HL-60 (cell line): ENCODE data around the gene RAB13.

ENCODE experiments used
- CTCF ChIP-seq: IDR thresholded peaks from one replicate; pipeline ENCODE4 v1.5.1; 2011; ENCODE audit warnings: low read length, control low read depth, inconsistent platforms; ENCODE audit not compliant: insufficient read depth
- POLR2AphosphoS5 ChIP-seq: IDR thresholded peaks from 2 replicates; pipeline ENCODE4 v1.6.1; 2012; ENCODE audit warnings: low read depth
- TF ChIP-seq, protein P1 (sequence below): IDR thresholded peaks from 2 replicates; pipeline ENCODE4 v1.6.1; 2012; ENCODE audit warnings: low read depth; ENCODE audit not compliant: insufficient replicate concordance

- TF ChIP-seq CTCF (no peak), POLR2AphosphoS5 (no peak)
- TF ChIP-seq, protein P1, sequence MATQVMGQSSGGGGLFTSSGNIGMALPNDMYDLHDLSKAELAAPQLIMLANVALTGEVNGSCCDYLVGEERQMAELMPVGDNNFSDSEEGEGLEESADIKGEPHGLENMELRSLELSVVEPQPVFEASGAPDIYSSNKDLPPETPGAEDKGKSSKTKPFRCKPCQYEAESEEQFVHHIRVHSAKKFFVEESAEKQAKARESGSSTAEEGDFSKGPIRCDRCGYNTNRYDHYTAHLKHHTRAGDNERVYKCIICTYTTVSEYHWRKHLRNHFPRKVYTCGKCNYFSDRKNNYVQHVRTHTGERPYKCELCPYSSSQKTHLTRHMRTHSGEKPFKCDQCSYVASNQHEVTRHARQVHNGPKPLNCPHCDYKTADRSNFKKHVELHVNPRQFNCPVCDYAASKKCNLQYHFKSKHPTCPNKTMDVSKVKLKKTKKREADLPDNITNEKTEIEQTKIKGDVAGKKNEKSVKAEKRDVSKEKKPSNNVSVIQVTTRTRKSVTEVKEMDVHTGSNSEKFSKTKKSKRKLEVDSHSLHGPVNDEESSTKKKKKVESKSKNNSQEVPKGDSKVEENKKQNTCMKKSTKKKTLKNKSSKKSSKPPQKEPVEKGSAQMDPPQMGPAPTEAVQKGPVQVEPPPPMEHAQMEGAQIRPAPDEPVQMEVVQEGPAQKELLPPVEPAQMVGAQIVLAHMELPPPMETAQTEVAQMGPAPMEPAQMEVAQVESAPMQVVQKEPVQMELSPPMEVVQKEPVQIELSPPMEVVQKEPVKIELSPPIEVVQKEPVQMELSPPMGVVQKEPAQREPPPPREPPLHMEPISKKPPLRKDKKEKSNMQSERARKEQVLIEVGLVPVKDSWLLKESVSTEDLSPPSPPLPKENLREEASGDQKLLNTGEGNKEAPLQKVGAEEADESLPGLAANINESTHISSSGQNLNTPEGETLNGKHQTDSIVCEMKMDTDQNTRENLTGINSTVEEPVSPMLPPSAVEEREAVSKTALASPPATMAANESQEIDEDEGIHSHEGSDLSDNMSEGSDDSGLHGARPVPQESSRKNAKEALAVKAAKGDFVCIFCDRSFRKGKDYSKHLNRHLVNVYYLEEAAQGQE: no peak
Measured at GRCh38 chr1:153961421-153961820, 24.7 kb downstream of the RAB13 start.
